ENCODE data around the gene TMEM143.
"Not testable (repeated sequence)": the region's sequence is repeated elsewhere in the genome, so short reads cannot be mapped to it uniquely, and the experiment has no call there.

TMEM143 gene

GRCh38 chr19:48390188-48391099 is 26.7 kb upstream of the TMEM143 start:
- DNase-seq: peak; percentile 68

- no peak for DNase-seq
Observed at GRCh38 chr19:48386981-48387380, 23.2 kb upstream of the TMEM143 start.

- DNase-seq: no peak
Observed at GRCh38 chr19:48385461-48386087, 21.8 kb upstream of the TMEM143 start.

GRCh38 chr19:48382286-48382685 is 18.5 kb upstream of the TMEM143 start:
- DNase-seq: no peak

GRCh38 chr19:48381178-48381950 is 17.6 kb upstream of the TMEM143 start:
- DNase-seq: no peak

- DNase-seq: no peak
Observed at GRCh38 chr19:48379058-48379457, 15.3 kb upstream of the TMEM143 start.

GRCh38 chr19:48378194-48378570 is 14.4 kb upstream of the TMEM143 start:
- DNase-seq: no peak

GRCh38 chr19:48373567-48373966 is 9.8 kb upstream of the TMEM143 start:
- no peak for DNase-seq

- peak; percentile 87 for DNase-seq
Observed at GRCh38 chr19:48372904-48373303, 9.2 kb upstream of the TMEM143 start.

GRCh38 chr19:48371771-48372170 is 8.0 kb upstream of the TMEM143 start:
- not testable (repeated sequence) for DNase-seq

GRCh38 chr19:48371367-48371766 is 7.6 kb upstream of the TMEM143 start:
- DNase-seq: no peak

- DNase-seq: no peak
Observed at GRCh38 chr19:48370955-48371354, 7.2 kb upstream of the TMEM143 start.

- no peak for DNase-seq
Observed at GRCh38 chr19:48368936-48369335, 5.2 kb upstream of the TMEM143 start.

- no peak for DNase-seq
Observed at GRCh38 chr19:48367855-48368254, 4.1 kb upstream of the TMEM143 start.

GRCh38 chr19:48365602-48366001 is 1.9 kb upstream of the TMEM143 start:
- no peak for DNase-seq

- no peak for DNase-seq
Observed at GRCh38 chr19:48364598-48365348, 1.0 kb upstream of the TMEM143 start.

- DNase-seq: no peak
Observed at GRCh38 chr19:48363500-48363809, 285 bp downstream of the TMEM143 start.

- DNase-seq: peak; percentile 88
Observed at GRCh38 chr19:48362716-48363499, 832 bp downstream of the TMEM143 start.

- DNase-seq: no peak
Observed at GRCh38 chr19:48361912-48362311, 1.8 kb downstream of the TMEM143 start.

- DNase-seq: no peak
Observed at GRCh38 chr19:48359123-48359522, 4.6 kb downstream of the TMEM143 start.

- no peak for DNase-seq
Observed at GRCh38 chr19:48355365-48355954, 8.3 kb downstream of the TMEM143 start.
